Measurements from ENCODE around the gene ZNF784. TPM values are rescaled to one million over a fixed set of nuclear protein-coding genes. Genes with fewer than 3 reads are reported as not detected.

ZNF784 gene
- total and polyA plus RNA-seq, 10 of the 15 experiments (the other 5 are each of a cell fraction or from before 2014, with no cell fraction given) = 0.10 to 5.2 (median 1.8) TPM

GRCh38 chr19:55635856-55636440 lies 11.6 kb upstream of the ZNF784 start (continued):
- TF ChIP-seq CUX1 (IDR thresholded peaks at IDR 0.05; ENCODE audit: insufficient replicate concordance, low read depth, low read length) (no peak), RAD51 (IDR thresholded peaks at IDR 0.05) (no peak), SPI1 (IDR thresholded peaks at IDR 0.05; ENCODE audit: borderline replicate concordance, insufficient read depth, low read depth, low read length) (peak; percentile 25; the same call in 1 of the 2 replicates), ZNF622 (IDR thresholded peaks at IDR 0.05) (no peak), BCL3 (IDR thresholded peaks at IDR 0.05; ENCODE audit: borderline replicate concordance, insufficient read depth, low read depth, low read length, poor library complexity, severe bottlenecking) (no peak), NRF1 (conservative IDR thresholded peaks at IDR 0.05; ENCODE audit: low read depth, low read length) (no peak)
